Measurements from ENCODE around the gene ZDHHC12.
"Not testable (repeated sequence)": the region's sequence is repeated elsewhere in the genome, so short reads cannot be mapped to it uniquely, and the experiment has no call there.

The ZDHHC12 gene

GRCh38 chr9:128707446-128707845 is 16.5 kb downstream of the ZDHHC12 start:
- no peak for DNase-seq

- DNase-seq, result no peak
Observed at GRCh38 chr9:128706671-128707381, 17.1 kb downstream of the ZDHHC12 start.

GRCh38 chr9:128706045-128706444 is 17.9 kb downstream of the ZDHHC12 start:
- no peak for DNase-seq

GRCh38 chr9:128705051-128705965 is 18.6 kb downstream of the ZDHHC12 start:
- no peak for DNase-seq

- no peak for DNase-seq
Observed at GRCh38 chr9:128704356-128704670, 19.6 kb downstream of the ZDHHC12 start.

- DNase-seq, result no peak
Observed at GRCh38 chr9:128703616-128704355, 20.1 kb downstream of the ZDHHC12 start.

GRCh38 chr9:128702949-128703615 is 20.8 kb downstream of the ZDHHC12 start:
- DNase-seq, result peak in 2 of 4 experiments; percentile 25 to 44

GRCh38 chr9:128702445-128702948 is 21.4 kb downstream of the ZDHHC12 start, which contains the start of gene PKN3:
Gene PKN3 (plus strand): TSS chr9:128702503. CDS start chr9:128702916, 413 bp downstream.
- DNase-seq, result peak; percentile 89 to 96 (median 94)

- peak in 1 of 4 experiments; percentile 18 for DNase-seq
Observed at GRCh38 chr9:128701227-128701854, 22.6 kb downstream of the ZDHHC12 start.

- not testable (repeated sequence) for DNase-seq
Observed at GRCh38 chr9:128699096-128699795, 24.7 kb downstream of the ZDHHC12 start.

- no peak for DNase-seq
Observed at GRCh38 chr9:128696923-128697707, 26.8 kb downstream of the ZDHHC12 start.

GRCh38 chr9:128694344-128694743 is 29.6 kb downstream of the ZDHHC12 start:
- no peak for DNase-seq

GRCh38 chr9:128693738-128694137 is 30.2 kb downstream of the ZDHHC12 start:
- DNase-seq, result not testable (repeated sequence)

GRCh38 chr9:128690684-128691034 is 33.3 kb downstream of the ZDHHC12 start:
- no peak for DNase-seq

GRCh38 chr9:128689820-128690683 is 33.9 kb downstream of the ZDHHC12 start:
- peak in 3 of 4 experiments; percentile 26 to 63 (median 49) for DNase-seq

- DNase-seq, result no peak
Observed at GRCh38 chr9:128689293-128689774, 34.6 kb downstream of the ZDHHC12 start.

- peak; percentile 96 to 99 (median 98) for DNase-seq
Observed at GRCh38 chr9:128688501-128689292, 35.2 kb downstream of the ZDHHC12 start, which contains the start of gene SET. Gene SET (plus strand): TSS chr9:128689222. CDS start chr9:128689583, 361 bp downstream.

- no peak for DNase-seq
Observed at GRCh38 chr9:128687453-128687852, 36.5 kb downstream of the ZDHHC12 start.

All from suppressor macrophage (primary cell).